GF-D8 (cell line): Measurements from ENCODE around the gene PROSER2.
"Not testable (repeated sequence)": the region's sequence is repeated elsewhere in the genome, so short reads cannot be mapped to it uniquely, and the experiment has no call there.

Experiments used
- DNase-seq: peaks from one replicate; lab custom pipeline; 2025; lab: John Stamatoyannopoulos, UW

Gene PROSER2

DNA sequence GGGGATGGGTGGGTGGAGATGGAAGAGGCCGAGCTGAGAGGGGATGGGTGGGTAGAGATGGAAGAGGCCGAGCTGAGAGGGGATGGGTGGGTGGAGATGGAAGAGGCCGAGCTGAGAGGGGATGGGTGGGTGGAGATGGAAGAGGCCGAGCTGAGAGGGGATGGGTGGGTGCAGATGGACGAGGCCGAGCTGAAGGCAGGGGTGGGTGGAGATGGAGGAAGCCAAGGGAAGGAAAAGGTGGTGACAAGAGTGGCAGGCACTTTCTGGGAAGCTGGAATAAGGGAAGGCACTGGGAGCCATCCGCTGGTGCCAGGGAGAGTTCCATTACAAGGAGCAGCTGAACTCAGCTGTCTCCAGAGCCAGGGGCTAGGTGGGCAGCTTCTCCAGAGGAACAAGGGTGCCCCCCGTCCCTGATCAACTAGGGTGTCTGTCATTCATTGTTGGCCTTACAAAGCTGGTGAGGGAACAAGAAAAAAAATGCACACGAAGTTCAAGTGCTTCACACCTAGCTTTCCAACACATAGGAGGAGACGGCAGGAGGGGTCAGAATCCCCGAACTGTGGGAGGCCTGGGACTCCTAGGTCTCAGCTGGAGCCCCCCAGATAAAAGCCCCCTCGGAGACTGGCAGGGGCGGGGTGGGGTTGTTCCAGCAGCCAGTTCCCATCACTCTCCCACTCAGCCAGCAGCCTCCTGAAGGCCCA is 62.4 kb downstream of the PROSER2 start:
- DNase-seq: no peak

GRCh38 chr10:11886138-11886474 is 63.0 kb downstream of the PROSER2 start:
- DNase-seq: no peak

GRCh38 chr10:11886851-11887250 is 63.7 kb downstream of the PROSER2 start:
- DNase-seq: no peak

DNA sequence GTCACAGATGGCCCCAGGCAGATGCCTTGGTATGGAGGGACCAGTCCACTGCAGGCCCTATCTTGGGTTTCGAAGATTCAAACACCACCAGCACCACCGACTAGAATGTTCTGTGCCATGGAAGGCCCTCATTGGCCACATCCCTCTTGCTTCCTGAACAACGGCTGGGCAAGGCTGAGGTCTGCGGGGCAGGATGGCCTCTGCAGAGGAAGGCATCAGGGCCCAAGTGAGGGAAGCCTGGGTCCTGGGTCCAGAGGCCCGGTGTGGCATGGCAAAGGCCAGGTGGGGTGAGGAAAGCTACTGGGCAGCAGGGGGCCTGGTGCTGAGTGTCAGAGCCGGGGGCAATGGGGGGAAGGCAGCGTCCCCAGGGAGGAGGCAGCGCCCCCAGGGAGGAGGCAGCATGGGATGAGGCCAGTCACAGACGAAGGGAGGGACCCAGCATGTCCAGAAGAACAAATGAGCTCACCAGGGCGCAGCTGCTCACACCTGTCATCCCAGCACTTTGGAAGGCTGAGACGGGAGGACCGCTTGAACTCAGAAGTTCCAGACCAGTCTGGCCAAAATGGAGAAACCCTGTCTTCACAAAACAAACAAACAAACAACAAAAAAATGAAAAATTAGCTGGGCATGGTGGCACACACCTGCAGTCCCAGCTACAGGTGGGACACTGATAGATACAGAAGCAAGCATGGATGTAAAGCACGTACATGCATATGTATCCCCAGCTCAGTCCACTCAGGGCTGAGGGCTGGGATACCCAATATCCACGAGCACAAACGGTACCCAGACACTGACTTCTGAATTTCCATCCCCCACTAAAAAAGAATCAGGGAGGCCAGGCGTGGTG is 64.4 kb downstream of the PROSER2 start:
- DNase-seq: no peak

- DNase-seq: not testable (repeated sequence)
These were observed 66.1 kb downstream of the PROSER2 start for GRCh38 chr10:11889263-11889662.

DNA sequence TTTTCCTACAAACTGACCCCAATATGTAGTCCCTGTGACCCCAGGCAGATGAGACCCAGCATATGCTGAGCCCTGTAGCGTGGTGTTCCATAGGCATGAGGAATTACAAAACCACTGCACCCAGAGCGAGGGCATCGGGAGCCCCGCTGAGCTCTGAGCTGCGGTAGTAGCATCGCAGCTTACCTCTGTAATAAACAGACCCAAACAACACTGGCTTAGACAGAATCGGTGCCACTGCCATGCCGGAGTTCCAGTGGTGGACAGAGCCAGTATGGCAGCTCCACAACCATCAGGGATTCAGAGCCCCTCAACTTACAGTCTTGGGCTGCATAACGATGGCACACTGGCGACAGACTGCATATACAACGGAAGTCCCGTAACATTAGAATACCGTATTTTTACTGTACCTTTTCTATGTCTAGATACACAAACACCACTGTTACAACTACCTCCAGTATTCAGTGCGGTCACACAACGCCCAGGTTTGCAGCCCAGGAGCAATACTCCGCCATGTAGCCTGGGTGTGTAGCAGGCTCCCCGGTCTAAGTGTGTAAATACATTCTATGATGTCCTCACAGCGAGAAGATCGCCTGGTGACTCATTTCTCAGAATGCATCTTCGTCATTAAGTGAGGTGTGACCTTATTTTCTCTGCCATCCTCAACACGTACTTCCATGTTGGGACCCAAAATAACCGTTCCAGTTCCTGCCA is 68.8 kb downstream of the PROSER2 start:
- DNase-seq: no peak

DNA sequence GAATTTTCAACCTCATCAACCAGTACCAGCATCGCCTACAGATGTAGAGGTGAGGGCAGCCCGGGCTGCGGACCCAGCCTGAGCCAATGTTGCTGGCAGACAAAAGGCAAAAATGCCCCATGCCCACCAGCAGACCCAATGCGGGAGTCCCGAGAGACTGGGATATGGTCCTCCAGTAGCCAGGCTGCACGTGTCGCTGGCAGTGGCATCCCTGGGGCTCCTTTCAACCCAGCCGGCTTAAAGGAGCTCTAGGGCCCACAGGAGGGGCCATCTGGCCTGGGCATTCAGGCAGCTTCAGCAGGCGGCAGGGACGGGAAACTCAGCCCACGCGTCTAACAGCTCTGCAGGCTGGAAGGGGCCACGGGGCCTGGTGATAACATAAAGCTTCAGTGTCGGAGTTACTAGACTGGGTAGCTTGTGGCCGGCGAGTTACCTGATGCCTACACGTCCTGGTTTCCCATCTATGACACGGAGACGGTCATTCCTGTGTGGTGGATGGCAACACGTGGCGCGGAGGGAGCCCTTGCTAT is 70.7 kb downstream of the PROSER2 start:
- DNase-seq: no peak

DNA sequence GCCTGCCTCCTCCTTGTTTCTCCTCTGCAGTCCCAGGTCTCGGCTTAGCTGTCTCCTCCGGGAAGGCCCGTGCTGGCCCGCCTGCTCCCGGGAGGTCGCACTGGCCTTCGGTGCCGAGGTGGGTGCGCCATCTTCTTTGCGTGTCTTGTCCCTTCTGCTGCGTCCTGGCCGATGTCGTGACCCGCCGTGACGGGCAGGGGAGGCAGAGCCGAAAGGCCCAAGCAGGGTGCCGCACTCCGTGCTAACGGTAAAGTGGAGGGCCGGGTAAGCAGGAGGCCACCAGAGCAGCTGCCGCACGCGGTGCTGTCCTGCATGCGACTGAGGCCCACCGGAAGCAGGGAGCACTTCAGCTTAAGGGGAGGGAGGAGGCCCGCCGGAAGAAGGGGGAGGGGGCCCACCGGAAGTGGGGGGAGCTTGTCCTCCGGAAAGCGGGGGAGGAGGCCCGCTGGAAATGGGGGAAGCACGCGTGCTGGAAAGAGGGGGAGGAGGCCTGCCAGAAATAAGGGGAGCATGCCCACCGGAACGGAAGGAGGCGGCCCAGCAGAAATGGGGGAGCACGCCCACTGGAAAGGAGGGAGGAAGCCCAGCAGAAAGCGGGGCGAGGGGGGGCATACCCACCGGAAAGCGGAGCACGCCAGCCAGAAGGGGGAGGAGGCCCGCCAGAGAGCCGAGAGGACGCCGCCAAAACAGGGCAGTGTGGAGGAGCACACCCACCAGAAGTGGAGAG is 71.4 kb downstream of the PROSER2 start:
- DNase-seq: no peak

- DNase-seq: no peak
These were observed 71.9 kb downstream of the PROSER2 start for GRCh38 chr10:11895108-11895466.

DNA sequence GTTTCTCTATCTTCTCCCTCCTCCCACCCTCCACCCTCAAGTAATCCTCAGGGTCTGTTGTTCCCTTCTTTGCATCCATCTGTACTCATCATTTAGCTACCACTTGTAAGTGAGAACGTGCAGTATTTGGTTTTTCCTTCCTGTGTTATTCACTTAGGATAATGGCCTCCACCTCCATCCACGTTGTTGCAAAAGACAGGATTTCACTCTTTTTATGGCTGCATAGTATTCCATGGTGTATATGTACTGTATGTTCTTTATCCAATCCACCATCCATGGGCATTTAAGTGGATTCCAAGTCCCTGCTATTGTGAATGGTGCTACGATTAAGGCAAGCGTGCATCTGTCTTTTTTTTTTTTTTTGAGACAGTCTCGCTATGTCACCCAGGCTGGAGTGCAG is 72.4 kb downstream of the PROSER2 start:
- DNase-seq: no peak

DNA sequence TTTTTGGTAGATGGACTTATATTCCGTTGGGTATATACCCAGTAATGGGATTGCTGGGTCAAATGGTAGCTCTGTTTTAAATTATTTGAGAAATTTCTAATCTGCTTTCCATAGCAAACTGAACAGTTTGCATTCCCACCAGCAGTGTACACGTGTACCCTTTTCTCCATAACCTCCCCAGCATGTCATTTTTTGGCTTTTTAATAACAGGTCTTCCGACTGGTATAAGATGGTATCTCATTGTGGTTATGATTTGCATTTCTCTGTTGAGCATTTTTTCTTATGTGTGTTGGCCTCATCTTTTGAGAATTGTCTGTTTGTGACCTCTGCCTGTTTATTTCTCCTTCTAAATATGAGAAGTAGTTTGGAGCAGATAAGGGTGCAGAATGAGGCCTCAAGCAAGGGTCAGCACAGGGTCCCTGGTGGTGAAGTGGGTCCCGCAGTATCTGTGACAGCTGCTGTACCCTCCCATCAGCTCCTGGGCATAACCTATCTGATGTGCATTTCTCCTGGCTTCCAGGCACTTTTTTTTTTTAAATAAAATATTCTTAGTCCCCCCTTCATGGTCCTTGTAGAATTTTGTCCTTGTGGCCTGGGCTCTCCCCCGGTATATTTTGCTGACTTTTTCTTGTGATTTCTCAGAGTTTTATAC is 73.5 kb downstream of the PROSER2 start:
- DNase-seq: no peak

- no peak for DNase-seq
These were observed 74.8 kb downstream of the PROSER2 start for GRCh38 chr10:11898033-11898371.

- no peak for DNase-seq
These were observed 75.4 kb downstream of the PROSER2 start for GRCh38 chr10:11898372-11899066.

DNA sequence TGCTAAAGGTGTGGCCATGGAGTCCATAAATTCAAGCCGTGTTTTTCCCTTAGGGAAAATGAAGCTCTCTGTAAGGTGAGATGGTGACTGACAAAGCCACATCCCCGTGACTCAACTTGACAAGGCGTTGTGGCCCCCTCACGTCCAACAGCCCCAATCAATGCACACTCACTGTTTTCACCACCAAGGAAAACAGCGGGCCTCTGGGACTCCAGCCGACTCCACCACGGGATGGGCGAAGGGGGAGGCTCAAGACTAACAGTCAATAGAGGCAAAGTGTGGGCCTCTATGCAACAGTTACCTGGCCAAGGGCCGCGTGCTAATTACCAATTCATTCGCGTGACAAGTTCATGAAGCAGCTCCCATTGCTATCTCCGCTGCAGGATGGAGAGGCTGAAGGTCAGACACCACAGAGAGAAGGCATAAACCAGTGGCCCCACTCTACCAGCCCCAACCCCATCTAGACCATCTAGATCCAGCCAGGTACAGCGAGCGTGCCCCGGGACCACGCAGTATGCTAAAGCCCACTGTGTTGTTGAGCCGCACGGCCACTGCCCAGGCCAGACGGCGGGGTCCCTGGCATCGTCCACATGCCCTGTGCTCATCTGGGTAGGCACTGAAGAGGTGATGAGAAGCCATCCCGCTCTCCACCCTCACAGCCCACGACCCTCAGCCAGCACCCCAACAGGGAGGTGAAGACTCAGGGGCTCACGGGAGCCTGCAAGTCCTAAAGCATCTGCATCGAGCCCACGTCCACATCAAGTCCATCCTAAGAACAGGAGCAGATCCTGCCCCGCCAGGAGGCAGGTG is 76.1 kb downstream of the PROSER2 start:
- no peak for DNase-seq

DNA sequence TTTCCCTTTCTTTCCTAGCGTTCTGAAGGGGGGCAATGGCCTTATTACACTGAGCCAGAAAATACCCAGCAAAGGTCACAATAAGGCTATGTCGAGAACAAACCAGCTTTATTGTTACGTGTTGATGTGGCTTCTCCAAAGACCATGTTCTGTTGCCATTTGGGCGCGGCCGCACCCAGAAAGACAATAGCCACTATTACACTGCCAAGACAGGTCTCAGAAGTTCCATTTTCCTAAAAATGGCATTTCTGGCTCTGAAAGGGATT is 77.8 kb downstream of the PROSER2 start:
- no peak for DNase-seq

GRCh38 chr10:11901454-11901832 is 78.3 kb downstream of the PROSER2 start:
- no peak for DNase-seq

DNA sequence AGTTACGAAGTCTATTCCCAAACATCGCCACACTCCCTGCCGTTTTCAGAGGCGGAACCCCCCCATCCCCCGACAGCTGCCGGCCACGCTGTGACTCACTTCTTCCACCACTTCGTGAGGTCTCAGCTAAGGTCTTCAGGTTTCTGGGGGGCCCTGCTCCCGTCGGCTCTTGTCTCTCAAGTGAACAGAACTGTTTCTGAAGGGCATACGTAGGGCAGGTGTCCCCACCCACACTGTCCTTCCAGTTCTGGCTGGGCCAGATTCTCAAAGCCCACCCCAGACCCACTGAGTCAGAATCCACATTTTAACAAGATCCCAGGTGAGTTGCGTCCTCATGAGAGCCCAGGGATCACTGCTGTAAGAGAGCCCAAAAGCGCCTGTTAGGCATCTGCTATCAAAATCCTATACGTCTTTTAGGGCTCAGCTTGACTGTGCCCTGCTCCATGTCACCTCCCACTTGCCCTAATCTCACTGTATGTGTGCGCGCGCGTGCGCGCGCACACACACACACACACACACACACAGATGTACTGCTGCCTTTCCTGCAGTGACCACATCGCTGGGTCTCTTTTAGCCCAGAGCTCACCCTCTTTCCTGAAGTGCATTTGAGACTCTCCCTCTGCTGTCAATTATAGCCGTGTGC is 78.8 kb downstream of the PROSER2 start:
- no peak for DNase-seq

- DNase-seq: no peak
These were observed 79.5 kb downstream of the PROSER2 start for GRCh38 chr10:11902646-11903045.

DNA sequence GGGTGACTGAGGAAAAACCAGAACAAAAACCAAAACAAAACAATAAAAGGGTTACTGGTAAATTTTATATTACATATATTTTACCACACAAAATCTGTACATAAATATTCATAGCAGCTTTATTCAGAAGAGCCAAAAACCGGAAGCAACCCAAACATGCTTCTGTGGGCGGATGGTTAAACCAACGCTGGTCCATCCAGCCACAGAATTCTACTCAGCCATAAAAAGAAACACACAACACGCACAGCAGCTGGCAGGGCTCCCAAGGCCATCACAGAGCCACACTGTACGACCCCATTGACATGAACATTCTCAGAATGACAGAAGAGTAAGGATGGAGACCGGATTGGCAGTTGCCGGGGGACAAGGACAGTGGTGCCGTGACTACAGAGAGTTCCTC is 83.6 kb downstream of the PROSER2 start:
- no peak for DNase-seq

DNA sequence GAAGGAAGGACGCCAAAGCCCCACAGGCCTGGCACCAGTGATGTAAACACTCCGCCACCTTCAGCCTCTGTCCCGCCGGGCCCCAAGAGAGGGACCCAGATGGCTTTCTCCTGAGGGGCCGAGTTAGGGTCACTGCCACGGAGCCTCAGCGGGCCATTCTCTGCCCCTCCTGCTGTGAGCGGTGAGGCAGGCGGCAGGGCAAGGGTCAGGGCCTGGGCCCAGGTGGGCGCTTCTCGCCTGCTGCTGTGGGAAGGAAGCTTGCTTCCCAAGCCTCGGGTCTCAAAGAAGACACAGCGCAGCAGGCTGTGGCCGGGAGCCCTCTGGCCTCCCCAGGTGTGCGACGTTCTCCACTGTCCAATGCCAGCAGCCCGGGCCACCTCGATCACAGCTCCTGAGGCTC is 84.8 kb downstream of the PROSER2 start:
- no peak for DNase-seq
